Measurements from ENCODE around the gene PCYT2.

PCYT2 gene

GRCh38 chr17:81899514-81900166 lies 11.6 kb downstream of the PCYT2 start:
- DNase-seq = no peak

DNA sequence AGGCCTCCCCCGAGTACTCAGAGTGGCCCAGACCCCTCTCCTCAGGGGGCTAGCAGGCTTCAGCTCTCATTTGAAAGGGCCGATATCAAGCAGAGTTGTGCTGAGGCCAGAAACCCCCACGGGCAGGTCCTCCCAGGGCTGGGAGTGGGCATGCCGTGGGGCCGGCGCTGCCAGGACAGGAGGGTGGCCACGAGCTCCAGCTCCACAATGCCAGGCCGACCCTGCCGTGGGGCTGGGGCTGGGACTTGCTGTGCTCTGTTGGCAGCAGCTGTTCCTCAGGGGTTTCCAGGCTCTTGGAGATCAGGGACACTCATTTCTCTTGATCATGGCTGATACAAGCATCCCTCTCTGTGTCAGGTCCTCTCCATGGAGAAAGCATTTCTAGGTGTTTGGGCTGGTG lies 12.3 kb downstream of the PCYT2 start:
- no peak for DNase-seq

DNA sequence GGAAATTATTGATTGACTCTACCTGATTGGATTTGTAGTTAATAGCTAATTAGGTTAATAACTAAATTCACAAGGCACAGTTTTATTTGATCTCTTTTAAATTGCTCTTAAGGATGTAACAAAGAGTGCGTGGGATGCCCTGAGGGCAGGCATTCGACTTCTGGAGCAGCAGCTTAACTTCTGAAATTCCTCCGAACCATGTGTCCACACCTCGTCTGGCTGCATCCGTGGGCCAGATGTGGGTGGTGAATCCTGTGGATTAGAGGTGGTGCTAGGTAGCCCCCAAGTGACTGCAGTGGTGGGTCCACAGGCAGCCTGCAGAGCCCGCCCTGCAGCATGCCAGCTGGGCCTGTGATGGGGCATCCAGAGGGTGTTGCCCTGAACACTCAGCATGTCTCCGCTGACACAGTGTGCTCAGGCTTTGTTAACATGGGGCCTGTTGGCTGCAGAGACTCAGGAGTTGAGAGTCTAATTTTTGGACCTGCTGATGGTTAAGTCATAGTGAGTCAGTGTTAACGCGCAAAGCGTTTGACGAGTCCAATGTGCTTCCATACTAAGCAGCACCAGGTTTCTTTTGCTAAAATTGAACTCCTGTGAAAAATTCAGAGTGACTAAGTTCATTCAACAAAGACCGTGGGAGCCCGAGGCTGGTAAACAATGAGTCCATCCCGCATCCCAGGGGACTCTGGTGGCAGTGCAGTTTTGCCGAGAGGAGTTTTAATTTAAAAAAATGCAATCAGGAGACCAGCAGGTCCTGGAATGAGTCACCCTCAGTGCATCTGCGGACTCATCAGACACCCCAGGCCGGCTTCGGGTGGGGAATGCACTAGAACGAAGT lies 13.0 kb downstream of the PCYT2 start:
- DNase-seq = no peak

GRCh38 chr17:81895400-81895799 lies 15.8 kb downstream of the PCYT2 start:
- no peak for DNase-seq

DNA sequence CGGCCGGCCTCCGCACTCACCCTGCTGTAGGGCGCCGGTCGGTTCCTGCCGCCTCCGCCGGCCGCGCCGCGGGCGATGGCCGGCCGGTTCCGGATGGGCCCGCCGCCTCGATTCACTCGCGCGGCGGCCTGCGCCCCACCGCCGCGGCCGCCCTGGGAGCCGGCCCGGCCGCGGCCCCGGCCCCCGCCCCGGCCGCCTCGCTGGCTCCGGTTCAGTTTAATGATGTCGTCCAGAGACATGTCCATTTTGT lies 20.0 kb downstream of the PCYT2 start:
- DNase-seq = no peak

GRCh38 chr17:81890447-81891302 lies 20.5 kb downstream of the PCYT2 start:
- no peak for DNase-seq

- no peak for DNase-seq
These were observed 21.6 kb downstream of the PCYT2 start for GRCh38 chr17:81889602-81890001.

GRCh38 chr17:81888988-81889595 lies 22.1 kb downstream of the PCYT2 start:
- no peak for DNase-seq

DNA sequence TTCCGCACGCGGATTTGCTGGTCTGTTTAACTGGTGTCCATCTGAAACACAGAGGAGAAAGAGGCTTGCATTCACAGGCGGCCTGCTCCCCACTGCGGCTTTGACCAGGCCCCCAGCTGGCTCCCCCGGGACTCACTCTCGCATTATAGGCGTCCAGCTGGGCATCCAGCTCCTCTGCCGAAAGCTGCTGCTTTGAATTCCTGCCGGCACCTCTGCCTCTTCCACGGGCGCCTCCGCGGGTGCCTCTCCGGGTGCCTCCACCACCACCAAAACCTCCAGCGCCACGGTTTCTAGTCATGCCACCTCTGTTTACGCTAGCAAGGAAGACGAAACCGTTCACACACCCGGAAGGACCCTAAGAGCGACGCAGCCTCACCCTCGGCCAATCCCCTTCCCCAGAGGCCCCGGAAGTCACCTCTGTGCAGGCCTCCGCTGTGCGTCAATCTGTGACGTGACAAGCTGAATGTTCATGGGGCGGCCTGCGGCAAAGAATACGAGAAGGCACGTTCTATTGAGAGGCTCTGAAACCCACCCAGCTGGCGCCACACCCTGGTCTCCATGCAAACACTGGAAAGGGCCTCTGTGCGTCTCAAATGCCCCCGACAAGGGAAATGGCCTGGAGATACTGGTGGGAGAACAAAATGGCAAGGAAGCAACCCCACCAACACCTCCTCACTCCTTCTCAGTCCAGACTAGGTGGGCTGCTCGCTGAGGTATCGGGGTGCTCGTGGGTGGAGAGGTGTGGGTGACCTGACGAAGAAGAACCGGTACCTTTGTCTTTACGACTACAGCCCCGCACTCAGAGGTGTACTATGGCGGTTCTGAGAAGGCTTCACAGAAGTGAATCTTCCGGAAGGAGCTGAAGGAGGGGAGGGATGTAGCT lies 22.9 kb downstream of the PCYT2 start:
- DNase-seq = no peak

GRCh38 chr17:81885869-81886548 lies 25.2 kb downstream of the PCYT2 start:
- DNase-seq = no peak

DNA sequence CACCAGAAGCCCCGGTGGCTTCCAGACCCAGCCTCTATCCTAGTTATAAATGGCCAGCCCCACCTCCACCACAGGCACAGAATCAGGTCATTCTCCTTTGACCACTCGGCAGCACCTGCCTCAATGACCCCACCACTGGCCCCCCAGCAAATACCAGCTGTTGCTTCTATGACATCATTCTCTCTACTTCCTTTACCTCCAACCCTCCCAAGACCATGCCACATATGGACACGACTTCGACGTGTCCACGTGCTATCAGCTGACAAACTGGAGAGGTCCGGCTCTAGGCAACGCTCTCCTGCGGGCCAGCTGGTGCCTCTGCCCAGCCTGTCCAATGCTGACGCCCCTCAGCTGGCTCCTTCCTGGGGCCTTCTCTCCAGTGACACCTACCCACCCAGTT lies 25.7 kb downstream of the PCYT2 start:
- DNase-seq = no peak

- DNase-seq = no peak
These were observed 26.2 kb downstream of the PCYT2 start for GRCh38 chr17:81884968-81885367.

DNA sequence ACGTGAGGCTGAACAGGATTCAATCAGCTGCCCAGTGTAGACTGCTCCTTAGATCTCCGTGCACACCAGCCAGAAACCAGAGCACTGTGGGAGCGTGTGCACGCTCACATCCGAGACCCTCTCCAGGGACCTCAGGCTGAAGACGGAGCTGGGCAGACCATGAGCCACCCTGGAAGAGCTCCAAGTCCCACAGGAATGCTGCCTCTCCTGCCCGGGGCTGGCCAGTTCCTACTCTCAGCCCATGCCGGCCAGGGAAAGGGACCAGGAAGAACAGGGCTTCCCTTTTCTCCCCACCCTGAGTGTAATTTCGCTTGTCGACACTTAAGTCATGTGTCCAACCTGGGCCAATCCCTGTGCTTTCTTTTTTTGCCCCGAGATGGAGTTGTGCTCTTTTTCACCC lies 26.7 kb downstream of the PCYT2 start:
- no peak for DNase-seq

GRCh38 chr17:81879121-81879520 lies 32.1 kb downstream of the PCYT2 start:
- no peak for DNase-seq

DNA sequence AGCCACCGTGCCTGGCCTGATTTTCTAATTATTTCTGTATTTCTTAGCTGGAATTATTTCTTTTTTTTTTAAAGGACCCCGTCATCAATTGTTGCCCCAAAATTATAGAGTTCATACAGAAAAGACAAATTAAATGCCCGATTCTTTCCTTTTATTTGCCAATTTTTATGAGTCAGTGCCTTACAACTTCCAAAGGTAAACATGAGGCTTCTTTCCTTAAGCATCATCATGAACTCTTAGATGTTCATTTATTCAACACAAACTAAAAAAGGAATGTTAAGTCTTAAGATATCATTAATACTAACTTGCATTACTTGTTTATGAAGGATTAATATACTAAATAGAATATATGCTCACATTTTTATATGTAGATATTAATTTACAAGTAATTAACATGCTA lies 32.9 kb downstream of the PCYT2 start:
- no peak for DNase-seq

GRCh38 chr17:81877569-81877968 lies 33.6 kb downstream of the PCYT2 start:
- no peak for DNase-seq

DNA sequence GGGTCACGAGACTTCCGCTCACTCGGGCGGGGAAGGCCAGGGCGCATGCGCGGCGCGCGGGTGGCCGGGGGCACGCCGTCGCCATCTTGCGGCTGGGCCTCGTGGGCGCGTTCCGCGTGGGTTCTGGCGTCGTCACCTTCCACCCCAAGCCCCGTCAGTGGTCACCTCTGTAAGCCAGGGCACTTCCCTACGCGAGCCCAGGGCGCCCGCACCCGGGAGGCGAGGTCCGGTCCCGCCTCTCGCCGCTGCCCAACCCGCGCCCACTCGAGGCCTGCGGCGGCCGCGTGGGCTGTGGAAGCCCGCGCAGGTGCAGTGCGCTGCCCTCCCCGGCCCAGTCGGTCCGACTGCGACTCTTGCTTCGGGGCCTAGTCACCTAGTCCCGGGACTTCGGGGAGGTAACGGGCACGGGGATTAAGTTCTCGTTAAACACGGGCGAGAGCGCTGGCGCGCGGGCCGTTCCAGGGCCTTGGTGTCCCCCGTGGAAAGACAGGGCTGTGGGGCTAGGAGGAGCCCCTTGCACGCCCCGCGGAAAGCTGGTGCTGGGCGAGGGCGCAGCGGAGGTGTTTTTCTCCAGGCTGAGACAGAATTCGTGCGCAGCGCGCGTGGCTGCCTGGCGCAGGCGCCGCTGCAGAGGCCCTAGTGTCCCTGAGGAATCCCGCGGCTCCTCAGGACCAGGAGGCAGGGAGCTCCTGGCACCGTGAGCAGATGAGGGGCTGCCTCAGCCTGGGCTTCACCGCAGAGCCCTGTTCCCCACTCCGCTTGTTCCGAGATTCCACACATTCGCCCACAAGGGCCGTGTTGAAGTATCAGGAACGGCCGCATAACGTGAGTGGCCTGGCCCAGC lies 39.6 kb downstream of the PCYT2 start:
- DNase-seq = peak; percentile 95

GRCh38 chr17:81870981-81871386 lies 40.2 kb downstream of the PCYT2 start, which contains the start of gene ARHGDIA:
ARHGDIA (minus strand) TSS chr17:81871337; CDS start chr17:81869930, 1,407 bp downstream.
- DNase-seq = no peak

DNA sequence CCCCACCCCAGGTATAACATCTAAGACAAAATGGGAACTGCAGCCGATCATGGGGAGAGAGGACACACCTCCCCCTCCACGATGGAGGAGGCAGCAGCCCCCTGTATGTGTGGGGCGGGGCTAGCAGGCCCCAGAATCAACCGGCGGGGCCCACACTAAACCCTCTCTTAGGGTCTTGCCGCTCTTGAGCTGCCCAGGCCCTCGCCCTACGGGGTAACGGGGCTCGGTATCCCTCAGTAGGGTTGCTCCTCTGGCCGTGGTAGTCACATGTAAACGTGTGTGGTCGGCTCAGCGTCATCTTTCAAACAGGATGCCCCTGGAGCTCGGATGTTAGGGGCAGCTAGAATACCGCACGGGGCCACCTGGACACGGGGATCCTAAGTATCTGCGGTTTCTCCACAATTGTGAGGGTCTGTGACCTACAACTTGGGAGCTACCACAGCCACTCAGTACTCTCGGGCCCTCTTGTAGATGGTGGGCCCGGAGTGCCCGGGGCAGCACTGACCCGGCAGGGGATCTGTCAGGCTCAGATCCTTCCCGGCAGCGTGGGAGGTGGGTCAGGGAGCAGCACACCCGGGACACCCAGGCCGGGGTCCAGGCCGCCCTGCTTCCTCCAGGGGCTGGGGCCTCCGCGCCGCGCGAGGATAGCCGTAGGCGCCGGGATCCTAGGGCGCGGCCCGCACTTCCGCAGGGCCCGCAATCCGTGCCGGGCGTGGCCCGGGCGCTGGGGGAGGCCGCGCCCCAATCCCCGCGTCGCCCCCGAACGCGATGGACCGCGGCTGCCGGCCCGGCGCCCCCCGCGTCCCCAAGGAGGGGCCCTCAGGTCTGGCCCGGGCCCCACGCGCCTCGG lies 40.8 kb downstream of the PCYT2 start:
- DNase-seq = peak; percentile 19

Data from effector CD4-positive, alpha-beta T cell (primary cell).